COR-L47 (cell line): Measurements from ENCODE around the gene IQCH.
A peak's percentile ranks its signal among the peaks of the same experiment; 100 is the strongest.

Experiments used
- DNase-seq: peaks from one replicate; lab custom pipeline; 2025; lab: John Stamatoyannopoulos, UW

IQCH gene

DNA sequence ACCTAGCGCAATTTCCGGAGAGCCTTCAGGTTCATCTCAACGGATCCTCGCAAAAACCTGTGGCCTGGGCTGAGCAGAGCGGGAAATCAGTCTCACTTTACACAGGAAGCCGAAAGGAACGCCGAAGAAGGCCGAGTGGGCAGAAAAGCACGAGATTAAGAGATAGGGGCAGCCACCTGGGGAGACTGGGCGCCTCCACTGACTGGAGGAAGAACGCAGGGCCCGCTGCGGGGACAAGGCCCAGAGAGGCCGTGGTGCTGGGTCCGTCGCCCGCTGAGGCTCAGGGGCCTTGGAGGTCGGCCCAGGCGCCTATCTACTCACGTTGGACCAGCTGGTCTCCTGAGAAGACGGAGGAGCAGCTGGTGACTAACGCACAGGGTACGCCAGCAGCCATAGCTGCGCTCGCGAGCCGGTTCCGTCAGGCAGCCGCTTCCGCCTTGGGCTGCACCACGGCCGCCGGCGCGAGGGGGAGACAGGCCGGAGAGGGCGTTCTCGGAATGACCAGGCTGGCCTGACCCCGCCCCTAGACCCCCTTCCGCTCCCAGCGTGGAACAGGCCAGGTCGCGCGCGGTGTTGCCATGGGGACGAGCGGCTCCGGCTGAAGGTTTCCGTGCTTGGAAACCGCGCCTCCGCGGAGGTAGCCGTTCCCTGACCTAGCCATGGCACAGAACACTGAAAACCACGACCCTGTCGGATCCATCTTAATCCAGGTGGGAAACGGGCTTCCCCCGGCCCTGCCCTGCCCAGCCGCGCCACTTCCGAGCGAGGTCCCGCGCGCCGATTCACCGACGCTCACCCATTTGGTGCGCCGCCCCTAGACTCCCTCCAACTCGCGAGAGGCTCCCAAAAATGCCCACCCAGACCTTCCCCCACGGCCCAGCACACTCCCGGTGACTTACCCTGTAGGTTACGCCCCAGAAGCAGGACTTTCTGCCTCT lies at the start of gene IQCH, which contains the start of gene AAGAB:
TSS of gene IQCH (plus strand) at position 549 of the 938 bp plus-strand sequence. CDS start at position 660, 111 bp downstream.
TSS of gene AAGAB (minus strand) at position 424 of the 938 bp plus-strand sequence. CDS start at position 394, 30 bp downstream.
- DNase-seq, result peak; percentile 95

DNA sequence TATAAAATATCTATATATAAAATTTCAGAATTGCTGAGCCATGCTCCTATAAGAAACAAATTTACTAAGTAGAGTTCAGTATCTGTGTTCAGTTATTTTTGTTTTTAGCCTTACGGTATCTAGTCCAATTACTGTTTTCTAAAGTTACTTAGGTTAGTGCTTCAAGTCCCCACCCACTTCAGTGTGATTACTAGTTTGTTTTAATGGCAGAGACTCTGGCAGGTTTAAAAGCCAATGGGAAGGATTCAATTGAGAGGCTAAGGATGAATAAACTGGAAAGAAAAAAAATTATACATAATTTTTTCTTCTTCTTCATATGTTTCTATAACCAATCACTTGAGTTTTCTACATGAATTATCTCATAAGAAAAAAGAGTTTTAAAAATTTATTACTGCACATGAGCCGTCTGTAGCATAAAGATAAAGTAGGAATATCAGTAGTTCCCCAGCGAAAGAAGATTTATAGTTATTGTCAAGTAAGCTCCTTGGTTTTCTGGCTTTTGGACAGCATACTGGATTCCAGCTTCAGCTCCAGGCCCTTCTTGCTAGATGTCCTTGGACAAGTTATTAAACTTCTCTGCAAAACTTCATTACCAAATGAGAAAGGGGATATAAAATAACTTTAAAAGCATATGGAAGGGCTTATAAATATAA lies 46.9 kb upstream of the IQCH start:
- DNase-seq, result no peak

- DNase-seq, result no peak
These were observed 46.2 kb upstream of the IQCH start for GRCh38 chr15:67208396-67208795.

GRCh38 chr15:67210555-67211168 lies 43.9 kb upstream of the IQCH start:
- DNase-seq, result no peak

DNA sequence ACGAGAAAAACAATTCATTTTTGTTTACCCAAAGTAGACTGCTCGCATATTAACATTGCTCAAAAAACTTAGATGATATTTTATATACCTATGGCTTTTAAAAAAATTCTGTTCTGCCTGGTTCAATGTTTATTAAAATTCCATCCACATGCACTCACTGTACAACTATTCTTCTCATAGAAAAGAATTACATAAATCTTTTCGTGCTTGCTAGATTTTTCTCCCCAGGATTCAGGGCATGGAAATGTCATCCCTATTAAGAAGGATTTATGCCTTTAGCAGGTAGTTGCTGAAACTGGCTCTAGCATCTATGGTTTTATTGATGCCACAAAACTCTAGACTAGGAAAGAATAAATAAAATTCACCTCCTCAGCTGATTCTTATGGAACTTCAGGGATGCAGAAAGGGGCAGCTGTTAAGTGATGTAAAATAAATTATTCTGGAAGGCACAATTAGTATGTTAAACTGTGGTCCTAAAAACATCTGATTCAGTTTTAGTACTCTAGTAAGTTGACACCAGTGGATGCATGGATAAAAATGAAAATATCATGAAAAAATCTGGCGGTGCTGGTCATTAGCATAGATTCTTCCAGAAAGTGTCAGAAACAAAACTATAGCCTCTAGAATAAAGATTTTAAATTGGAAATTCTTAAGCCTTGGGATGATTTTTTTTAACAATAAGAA lies 41.8 kb upstream of the IQCH start:
- no peak for DNase-seq

- DNase-seq, result no peak
These were observed 39.5 kb upstream of the IQCH start for GRCh38 chr15:67215102-67215501.

GRCh38 chr15:67216859-67217258 lies 37.7 kb upstream of the IQCH start:
- no peak for DNase-seq

- DNase-seq, result no peak
These were observed 36.2 kb upstream of the IQCH start for GRCh38 chr15:67218428-67218827.

- no peak for DNase-seq
These were observed 35.3 kb upstream of the IQCH start for GRCh38 chr15:67219288-67219687.

GRCh38 chr15:67224889-67225288 lies 29.7 kb upstream of the IQCH start:
- no peak for DNase-seq

DNA sequence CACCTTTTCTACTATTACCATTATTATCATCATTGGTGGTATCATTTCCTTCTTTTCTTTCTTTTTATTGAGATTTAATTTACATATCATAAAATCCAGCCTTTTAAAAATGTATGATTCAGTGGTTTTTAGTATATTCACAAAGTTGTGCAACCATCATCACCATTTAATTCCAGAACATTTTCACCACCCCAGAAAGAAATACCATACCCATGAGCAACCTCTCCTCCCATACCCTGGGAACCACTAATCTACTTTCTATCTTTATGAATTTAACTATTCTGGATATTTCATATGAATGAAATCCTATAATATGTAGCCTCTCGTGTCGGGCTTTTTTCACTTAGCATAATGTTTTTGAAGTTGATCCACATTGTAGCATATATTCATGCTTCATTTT lies 29.2 kb upstream of the IQCH start:
- no peak for DNase-seq

DNA sequence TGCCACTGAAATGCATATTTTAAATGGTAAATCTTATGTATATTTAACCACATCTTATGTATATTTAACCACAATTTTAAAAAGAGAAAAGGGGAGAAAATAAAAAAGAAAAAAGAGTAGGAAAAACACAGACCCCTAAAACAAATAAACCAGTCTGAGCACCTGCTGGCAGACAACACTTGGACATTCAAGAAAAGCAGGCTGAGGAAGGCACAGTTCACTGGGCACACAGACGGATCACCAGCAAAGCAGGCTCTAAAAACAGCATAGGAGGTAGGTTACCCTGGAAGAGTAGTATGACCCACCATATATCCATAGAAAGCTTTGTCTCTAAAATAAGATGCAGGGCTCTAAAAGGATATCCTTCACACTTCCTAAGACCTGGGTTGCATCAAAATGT lies 27.2 kb upstream of the IQCH start:
- no peak for DNase-seq

GRCh38 chr15:67227846-67228245 lies 26.7 kb upstream of the IQCH start:
- no peak for DNase-seq

DNA sequence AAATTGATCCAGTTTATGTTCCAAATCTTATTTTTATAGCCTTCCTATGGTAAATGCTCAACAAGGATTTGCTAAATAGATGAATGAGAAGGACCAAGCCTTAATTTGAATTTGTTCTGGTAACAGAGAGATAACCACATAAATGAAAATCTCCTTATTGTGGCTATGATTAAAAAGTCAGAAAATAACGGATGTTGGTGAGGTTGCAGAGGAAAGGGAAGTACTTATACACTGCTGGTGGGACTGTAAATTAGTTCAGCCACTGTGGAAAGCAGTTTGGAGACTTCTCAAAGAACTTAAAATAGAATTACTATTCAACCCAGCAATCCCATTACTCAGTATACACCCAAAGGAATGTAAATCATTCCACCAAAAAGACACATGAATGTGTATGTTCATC lies 26.3 kb upstream of the IQCH start:
- no peak for DNase-seq

- DNase-seq, result no peak
These were observed 24.1 kb upstream of the IQCH start for GRCh38 chr15:67230504-67230903.

GRCh38 chr15:67232591-67232990 lies 22.0 kb upstream of the IQCH start:
- DNase-seq, result no peak

DNA sequence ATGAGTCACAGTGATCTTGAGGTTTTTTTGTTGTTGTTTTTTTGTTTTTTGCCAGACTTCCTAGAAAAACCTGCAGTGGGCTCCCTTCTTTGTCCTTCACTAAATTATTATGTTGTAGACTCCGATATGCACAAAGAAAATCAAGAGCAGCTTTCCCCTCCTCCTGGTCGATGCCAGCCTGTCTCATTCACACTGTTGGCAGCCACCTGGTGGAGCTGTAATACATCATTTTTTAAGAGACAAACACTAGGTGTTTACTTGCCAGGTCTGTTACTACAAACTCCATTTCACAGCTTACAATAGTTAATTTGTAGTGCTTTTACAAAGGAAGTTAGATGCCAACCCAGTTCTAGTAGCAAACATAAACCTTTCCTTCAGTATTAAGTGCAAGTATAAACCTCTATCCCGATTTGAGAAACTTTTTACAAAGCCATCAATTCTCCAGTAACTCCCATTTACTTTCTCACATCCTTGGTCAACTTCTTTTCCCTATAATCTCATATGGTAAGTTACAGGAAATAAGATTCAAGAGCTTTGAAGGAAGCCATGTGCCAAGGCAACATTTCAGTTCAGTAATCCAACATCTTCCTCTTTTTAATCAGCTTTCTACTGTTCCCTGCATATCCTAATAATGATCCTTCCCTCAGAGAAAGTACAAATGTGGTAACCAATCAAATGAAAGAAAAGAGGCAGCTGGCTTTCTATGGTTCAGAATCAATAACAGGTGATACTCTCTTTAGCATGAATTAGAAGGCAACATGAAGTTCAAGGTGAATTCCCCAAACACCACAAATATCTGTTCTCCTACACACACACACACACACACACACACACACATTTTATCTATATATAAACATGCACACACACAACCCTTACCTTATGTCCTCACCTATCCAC lies 14.1 kb upstream of the IQCH start:
- peak; percentile 56 for DNase-seq

DNA sequence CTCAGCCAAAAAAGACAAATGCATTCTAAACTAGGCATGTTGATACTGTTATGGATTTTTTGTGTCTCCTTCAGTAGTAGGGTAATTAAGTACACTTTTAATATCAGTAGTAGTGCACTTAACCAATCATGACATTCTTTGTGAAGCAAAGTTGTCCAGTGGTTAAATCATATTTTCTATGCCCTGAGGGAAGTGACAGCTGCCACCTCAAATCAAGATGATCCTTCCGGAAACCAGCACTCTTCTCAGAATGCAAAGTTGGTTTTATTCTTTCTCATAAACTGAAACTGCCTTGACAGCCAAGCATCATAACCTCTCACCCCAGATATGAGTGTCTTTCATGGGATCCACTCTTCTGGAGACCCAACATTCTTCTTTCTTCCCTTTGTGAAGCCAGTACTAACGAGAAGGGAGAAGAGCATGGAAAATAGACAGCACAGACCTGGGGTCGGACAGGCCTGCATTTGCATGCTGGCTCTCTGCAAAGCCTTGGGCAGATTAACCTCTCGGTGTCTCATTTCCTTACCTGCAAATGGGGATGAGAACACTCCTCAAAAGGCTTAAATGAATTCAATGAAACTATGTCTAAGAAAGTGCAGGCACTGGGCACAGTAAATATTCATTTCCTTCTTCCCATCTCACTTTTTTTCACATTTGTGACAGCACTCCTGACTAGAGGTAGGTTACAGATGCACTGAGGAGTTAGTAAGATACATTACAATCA lies 13.3 kb upstream of the IQCH start:
- DNase-seq, result no peak

- DNase-seq, result no peak
These were observed 11.9 kb upstream of the IQCH start for GRCh38 chr15:67242708-67243111.

GRCh38 chr15:67244971-67245478 lies 9.6 kb upstream of the IQCH start:
- no peak for DNase-seq
